ENCODE measurements around the gene CLCA4.
A peak's percentile ranks its signal among the peaks of the same experiment; 100 is the strongest.
"Not testable (repeated sequence)": the region's sequence is repeated elsewhere in the genome, so short reads cannot be mapped to it uniquely, and the experiment has no call there.

Gene CLCA4, protein sequence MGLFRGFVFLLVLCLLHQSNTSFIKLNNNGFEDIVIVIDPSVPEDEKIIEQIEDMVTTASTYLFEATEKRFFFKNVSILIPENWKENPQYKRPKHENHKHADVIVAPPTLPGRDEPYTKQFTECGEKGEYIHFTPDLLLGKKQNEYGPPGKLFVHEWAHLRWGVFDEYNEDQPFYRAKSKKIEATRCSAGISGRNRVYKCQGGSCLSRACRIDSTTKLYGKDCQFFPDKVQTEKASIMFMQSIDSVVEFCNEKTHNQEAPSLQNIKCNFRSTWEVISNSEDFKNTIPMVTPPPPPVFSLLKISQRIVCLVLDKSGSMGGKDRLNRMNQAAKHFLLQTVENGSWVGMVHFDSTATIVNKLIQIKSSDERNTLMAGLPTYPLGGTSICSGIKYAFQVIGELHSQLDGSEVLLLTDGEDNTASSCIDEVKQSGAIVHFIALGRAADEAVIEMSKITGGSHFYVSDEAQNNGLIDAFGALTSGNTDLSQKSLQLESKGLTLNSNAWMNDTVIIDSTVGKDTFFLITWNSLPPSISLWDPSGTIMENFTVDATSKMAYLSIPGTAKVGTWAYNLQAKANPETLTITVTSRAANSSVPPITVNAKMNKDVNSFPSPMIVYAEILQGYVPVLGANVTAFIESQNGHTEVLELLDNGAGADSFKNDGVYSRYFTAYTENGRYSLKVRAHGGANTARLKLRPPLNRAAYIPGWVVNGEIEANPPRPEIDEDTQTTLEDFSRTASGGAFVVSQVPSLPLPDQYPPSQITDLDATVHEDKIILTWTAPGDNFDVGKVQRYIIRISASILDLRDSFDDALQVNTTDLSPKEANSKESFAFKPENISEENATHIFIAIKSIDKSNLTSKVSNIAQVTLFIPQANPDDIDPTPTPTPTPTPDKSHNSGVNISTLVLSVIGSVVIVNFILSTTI

GRCh38 chr1:86546787-86547221, at the start of gene CLCA4:
Gene CLCA4, plus strand, starts transcription at chr1:86547078. Its CDS starts 42 bp downstream, at chr1:86547120.
- no peak for TF ChIP-seq CTCF (IDR thresholded peaks at IDR 0.05; ENCODE audit: low read depth, low read length)

GRCh38 chr1:86498281-86498680, 48.6 kb upstream of the CLCA4 start:
- TF ChIP-seq CTCF (IDR thresholded peaks at IDR 0.05; ENCODE audit: low read depth, low read length): no peak

More at GRCh38 chr1:86546787-86547221, at the start of gene CLCA4:
- H3K4me3 ChIP-seq (ENCODE audit: low read depth, low read length): no peak within 1 kb of the TSS

GRCh38 chr1:86499987-86500593, 46.8 kb upstream of the CLCA4 start:
- no peak overlapping the region for H3K4me3 ChIP-seq (ENCODE audit: low read depth, low read length)
- peak; percentile 49; the same call in 1 of the 2 replicates for TF ChIP-seq CTCF (IDR thresholded peaks at IDR 0.05; ENCODE audit: low read depth, low read length)

More at GRCh38 chr1:86498281-86498680, 48.6 kb upstream of the CLCA4 start:
- H3K4me3 ChIP-seq (ENCODE audit: low read depth, low read length): no peak overlapping the region

- TF ChIP-seq CTCF (IDR thresholded peaks at IDR 0.05; ENCODE audit: low read depth, low read length): no peak
- H3K4me3 ChIP-seq (ENCODE audit: low read depth, low read length): no peak overlapping the region
Observed at GRCh38 chr1:86500714-86501113, 46.2 kb upstream of the CLCA4 start.

DNA sequence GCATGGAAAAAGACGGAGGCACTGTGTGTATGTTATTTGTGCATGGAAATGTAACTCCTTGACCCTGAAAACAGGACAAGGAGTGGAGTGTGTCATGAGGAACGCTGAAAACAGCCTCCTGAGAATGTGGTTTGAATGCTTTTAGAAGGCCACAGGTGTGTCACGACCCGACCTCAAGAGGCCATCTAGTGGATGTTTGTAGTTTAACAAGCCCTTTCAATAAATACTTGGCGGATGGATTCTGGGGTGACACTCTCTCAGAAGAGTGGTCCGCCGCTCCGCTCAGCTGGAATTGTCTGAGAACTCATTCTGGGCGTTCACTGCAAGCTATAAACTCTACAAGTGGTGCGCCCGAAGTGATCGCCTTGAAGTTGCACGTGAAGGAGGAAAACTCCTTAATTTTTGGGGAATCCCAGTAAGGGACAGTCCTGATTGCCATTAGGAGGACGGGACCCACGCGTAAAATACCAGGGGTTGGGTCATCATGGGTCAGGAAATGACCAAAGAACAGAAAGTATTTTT, 44.7 kb upstream of the CLCA4 start:
- H3K4me3 ChIP-seq (ENCODE audit: low read depth, low read length): not testable (repeated sequence)
- 0 out of 2 replicates have a peak, but pooled peaks have one; percentile 18 for TF ChIP-seq CTCF (IDR thresholded peaks at IDR 0.05; ENCODE audit: low read depth, low read length)

DNA sequence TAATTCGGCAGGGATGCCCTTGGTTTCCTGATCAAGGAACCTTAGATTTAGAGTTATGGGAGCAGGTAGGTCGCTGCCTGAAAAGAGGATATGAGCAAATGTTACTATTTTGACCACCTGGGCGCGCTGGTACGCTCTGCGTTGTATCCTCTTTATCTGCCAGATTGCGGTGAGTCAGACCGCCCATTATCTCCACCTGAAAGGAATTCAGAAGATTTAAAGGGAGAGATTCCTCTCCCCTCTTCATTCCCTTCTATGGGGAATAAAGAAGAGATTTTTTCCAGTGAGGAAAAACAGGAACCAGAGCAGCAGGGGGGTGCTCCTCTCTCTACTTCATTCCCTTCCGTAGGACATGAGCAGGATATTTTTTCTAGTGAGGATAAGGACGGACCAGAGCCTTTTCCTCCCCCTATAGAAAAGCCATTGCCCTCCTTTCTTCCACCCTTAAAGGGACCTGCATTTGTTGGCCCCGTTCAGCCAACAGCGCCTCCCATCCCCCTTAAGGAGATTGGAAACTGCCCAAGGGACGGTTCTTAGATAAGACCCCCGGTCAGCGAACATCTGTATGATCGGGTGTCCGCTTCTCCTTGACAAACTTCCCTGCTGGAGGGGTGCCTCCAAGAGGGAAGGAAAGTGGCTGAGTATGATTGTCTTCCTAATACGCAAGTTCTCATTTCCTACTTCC, 44.0 kb upstream of the CLCA4 start:
- no peak for TF ChIP-seq CTCF (IDR thresholded peaks at IDR 0.05; ENCODE audit: low read depth, low read length)
- H3K4me3 ChIP-seq (ENCODE audit: low read depth, low read length): no peak overlapping the region
